Thyroid gland (tissue), 4 donors: ENCODE results near the gene SYNRG.

Source experiments
- POLR2A ChIP-seq, 2 donors: fragments of 450-650 bp; IDR thresholded peaks; one replicate each; pipeline ENCODE4 v1.6.1; 2017; ENCODE audit warnings: antibody characterized with exemption in 2 of 2, mild to moderate bottlenecking in 2 of 2, moderate library complexity in 1 of 2
- TF ChIP-seq, protein P1 (sequence below), 6 experiments: fragments of 200-600 bp in 3 of 6; fragments of 450-650 bp in 3 of 6; sonication (generic) in 3 of 6; IDR thresholded peaks; one replicate each; pipeline ENCODE4 v1.5.1; 2016 to 2019; ENCODE audit warnings: antibody characterized with exemption in 6 of 6, mild to moderate bottlenecking in 2 of 6, inconsistent platforms in 1 of 6, moderate library complexity in 1 of 6

DNA sequence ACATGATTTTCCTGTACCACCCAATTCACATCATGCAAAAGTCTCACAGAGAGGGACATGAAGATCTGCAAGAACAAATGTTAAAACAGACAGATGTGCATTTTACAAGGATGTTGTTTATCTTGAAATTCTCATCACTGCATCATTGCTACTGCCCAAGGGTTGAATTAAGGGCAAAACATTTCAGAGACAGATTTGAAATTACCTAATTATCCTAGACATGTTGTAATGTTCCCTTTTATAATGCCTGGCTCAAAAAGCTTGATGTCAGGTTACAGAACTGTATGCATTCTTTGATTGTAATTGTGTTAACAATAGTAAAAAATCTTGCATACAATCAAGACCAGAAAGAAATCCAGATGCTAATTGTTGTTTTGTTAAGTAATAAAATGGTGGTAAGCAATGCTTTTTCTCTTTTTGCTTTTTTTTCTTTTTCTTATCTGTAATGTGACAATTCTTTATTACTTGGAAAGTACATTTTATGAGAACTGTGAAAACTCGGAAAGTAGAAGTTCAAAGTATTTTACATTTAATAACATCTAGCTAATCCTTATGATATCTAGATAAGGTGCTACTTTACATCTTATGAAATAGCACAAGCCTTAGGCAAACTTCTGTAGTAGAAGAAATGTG is 123.2 kb downstream of the SYNRG start:
- TF ChIP-seq, protein P1, sequence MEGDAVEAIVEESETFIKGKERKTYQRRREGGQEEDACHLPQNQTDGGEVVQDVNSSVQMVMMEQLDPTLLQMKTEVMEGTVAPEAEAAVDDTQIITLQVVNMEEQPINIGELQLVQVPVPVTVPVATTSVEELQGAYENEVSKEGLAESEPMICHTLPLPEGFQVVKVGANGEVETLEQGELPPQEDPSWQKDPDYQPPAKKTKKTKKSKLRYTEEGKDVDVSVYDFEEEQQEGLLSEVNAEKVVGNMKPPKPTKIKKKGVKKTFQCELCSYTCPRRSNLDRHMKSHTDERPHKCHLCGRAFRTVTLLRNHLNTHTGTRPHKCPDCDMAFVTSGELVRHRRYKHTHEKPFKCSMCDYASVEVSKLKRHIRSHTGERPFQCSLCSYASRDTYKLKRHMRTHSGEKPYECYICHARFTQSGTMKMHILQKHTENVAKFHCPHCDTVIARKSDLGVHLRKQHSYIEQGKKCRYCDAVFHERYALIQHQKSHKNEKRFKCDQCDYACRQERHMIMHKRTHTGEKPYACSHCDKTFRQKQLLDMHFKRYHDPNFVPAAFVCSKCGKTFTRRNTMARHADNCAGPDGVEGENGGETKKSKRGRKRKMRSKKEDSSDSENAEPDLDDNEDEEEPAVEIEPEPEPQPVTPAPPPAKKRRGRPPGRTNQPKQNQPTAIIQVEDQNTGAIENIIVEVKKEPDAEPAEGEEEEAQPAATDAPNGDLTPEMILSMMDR (IDR thresholded peaks at IDR 0.05), result no peak
- TF ChIP-seq POLR2A (IDR thresholded peaks at IDR 0.05), result no peak
